HG03039 (cell line): ENCODE data around the gene FMN1.

Experiments used
- ATAC-seq: cut with Tn5 transposase; IDR thresholded peaks from one replicate; pipeline ENCODE4 v1.9.1; 2021; ENCODE audit warnings: mild to moderate bottlenecking, moderate library complexity; ENCODE audit not compliant: unreplicated experiment

The FMN1 gene

DNA sequence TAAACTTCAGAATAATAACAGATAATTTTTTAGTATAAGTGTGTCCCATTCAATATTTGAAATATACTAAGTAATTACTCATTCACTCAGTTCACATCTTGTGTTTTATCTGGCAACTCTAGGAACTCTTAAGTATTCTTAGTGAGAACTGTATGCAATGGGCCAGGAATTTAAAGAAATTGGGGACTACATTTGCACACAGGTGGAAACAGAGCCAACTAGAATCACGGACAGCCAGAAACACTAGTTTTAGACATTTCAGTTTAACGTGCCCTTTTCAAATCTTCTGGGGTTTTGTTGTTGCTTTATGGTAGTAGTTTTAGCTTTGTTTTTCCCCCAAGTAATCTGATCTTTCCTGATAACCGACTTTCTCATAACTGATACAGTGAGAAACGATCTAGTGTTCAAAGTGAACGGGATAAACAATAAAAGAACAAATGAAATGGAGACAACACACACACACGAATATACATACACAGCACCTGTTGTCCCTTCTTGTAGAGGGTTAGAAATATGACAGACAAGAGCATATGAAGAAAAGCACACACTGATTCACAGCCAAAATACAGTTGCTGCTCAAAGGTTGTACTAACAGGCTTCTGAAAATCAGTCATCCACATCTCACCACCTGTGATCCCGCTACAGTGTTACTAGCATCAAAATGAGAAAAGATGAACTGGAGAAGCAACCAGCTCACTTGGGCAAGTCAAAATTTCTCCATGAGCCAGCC is 167.0 kb downstream of the FMN1 start:
- no peak for ATAC-seq

DNA sequence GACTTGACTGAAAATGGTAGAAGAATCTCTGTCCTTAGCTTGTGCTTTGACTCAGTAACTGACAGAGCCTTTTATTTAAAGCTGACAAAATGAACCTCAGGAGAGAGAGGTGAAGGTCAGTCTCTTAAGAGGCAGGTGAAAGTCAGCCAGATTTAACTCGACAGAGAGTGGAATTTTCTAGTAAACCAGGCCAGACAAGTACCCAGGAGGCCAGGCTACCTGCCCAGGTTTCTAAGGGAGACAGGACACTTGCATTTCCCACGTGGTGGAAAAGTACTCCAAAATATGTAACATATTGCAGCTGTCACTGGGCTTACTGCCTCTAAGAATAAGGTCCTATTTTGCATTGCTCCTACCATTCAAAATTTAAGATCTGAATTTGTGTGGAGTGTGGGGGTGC is 167.9 kb downstream of the FMN1 start:
- no peak for ATAC-seq

DNA sequence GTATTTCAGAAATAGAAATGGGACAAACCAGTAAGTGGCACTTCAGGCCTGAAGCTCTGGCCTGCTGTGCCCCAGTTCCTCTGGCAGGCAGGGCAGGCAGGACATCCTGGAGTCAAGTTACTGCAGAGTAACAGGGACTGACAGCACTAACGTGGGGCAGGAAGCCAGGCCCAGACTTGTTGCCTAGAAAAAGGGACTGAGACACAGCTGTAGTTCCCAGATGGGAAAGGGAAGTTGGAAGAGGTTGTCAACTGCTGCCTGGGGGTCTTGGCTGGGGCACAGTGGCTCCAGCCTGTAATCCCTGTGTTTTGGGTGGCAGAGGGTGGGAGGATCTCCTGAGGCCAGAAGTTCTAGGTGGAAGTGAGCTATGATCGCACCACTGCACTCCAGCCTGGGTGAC is 171.9 kb downstream of the FMN1 start:
- no peak for ATAC-seq

DNA sequence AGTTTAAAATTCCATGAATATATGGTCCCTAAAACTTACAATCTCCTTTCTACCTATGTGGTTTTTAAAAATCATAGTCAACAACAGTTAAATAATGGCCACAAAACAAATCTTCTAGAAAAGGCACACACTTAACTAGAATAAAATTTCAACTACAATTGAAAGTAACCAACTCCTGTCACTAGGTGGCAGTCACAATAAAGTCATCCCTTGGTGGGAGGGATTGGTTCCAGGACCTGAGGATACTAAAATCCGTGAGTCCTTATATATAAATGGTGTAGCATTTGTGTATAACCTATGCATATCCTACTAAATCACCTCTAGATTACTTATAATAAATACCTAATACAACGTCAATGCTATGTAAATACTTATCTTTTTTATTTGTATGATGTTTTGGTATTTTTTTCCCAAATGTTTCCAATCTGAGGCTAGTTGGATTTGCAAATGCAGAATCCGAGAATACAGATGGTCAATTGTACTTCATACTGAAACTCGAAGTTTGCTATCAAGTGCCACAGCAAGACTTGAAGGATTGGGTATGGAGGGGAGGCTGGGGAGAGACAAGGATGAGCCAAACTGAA is 172.6 kb downstream of the FMN1 start:
- ATAC-seq, result no peak

DNA sequence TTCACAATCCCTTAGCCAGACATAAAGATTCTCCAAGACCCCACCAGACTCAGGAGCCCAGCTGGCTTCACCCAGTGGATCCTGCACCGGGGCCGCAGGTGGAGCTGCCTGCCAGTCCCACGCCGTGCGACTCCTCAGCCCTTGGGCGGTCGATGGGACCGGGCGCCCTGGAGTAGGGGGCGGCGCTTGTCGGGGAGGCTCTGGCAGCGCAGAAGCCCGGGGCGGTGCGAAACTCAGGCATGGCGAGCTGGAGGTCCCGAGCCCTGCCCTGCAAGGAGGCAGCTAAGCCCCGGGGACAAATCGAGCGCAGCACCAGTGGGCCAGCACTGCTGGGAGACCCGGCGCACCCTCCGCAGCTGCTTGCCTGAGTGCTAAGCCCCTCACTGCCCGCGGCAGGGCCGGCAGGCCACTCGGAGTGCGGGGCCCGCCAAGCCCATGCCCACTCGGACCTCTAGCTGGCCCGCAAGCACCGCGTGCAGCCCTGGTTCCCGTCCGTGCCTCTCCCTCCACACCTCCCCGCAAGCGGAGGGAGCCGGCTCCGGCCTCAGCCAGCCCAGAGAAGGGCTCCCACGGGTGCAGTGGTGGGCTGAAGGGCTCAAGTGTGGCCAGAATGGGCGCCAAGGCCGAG is 175.0 kb downstream of the FMN1 start:
- no peak for ATAC-seq

DNA sequence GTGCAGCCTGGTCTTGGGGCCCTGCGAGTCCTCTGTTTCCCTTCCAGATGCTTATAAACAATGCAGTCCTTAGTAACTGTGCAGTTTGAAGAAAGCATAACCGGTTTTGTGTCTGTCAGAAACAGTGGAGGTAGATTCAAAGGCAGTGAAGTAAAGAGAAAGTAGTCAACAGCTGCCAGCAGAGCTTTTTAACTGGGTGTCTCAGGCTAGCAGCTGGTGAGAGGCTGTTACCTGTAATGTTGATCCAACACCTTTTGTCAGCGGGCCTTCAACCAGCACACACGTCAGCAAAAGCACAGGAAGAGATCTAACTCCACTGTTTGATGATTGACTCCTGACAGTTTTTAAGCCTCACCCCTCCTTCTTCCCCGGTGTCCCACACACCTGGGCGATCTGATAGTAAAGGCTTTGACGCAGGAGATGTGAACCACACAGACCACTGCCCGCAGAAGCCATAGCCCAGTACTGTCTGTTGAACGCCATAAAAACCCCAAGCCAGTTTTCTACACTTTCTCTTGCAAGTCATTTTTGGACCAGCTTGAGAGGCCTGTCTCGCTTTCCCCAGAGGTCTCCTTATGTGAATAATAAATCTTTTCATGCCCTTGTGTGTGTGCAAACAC is 178.0 kb downstream of the FMN1 start:
- no peak for ATAC-seq

DNA sequence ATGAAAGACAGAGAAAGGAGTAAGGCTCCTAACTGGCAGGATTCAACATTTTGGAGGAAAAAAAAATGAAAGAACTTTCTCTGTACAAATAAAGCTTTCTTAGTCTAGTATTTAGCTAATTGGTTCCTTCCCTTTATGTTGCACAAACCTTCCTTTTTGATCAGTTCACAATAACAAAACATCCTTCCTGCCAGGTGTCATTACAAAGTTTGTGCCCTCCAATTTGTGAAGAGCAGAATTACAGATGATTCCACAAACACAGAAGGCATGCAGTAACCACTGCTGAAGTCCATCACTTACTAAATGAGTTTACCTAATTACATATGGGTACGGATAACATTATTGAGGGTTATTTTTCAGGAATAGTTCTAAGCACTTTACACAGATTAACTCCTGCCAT is 179.9 kb downstream of the FMN1 start:
- no peak for ATAC-seq

DNA sequence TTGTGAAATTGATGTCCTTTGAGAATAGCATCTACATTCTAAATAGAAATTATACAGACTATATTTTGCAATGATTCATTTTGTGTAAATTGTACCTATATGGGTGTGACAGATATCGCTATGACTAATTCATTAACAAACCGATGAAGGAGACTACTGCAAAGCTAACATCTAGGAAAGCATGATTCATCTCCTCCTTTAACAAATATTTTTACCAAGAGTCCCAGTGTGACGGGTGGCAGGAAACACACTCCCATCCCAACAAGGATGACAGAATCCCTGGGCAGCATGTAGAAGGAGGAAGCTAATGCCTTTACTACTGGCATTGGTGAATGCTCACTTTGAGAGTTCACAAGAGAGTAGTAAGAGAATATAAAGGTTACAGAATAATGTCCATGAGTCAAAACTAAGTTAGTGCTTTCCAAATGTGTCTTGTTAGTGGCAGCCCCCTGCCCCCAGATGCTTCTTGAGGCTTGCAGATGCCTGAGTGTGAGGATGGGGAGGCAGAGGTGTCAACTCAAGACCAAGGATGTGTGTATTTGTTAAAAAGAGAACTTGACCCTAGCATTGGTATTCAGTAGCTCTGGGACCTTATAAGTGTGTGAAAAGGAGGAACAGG is 180.6 kb downstream of the FMN1 start:
- no peak for ATAC-seq

DNA sequence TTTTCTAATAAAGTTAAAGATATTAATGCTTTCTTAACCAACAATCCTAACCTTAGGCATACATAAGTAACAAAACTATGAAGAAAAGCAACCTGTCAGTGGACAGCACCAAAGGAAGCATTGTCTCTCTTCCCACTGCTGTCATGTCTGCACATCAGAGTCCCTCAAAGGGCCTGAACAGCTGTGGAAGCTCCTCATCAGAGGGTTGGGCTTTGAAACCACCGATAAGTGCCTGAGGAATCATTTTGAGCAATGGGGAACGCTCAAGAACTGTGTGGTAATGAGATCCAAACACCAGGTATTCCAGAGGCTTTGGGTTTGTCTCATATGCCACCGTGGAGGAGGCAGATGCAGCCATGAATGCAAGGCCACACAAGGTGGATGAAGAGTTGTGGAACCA is 182.5 kb downstream of the FMN1 start:
- no peak for ATAC-seq

DNA sequence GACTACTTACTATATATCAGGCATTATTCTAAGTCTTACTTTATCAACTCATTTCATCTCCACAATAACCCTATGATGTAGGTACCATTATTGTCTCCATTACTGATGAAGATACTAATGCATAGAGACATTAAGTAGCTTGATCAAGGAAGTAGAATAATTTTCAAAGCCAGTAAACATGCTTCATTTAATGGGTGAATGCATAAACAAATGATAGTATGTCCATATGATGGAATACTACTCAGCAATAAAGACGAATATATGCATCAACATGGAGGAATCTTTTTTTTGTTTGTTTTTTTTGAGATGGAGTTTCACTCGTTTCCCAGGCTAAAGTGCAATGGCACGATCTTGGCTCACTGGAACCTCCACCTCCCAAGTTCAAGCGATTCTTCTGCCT is 184.9 kb downstream of the FMN1 start:
- ATAC-seq, result no peak

DNA sequence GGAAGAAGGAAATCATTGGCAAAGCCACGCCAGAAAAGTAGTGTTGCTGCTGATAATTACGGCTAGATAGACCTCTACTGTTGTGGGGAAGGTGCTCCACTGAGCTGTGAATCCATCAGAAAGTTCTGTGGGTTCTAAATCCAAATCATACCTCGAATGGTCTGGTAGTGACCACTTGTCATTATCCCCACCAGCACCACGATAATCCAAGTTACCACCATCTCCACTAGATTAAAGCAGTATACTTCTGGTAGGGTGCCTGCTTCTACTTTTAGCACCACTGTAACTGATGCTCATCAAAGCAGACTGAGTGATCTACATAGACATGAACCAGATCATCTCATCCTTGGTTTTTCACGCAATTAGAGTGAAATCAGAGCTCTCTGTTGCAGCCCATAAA is 185.5 kb downstream of the FMN1 start:
- no peak for ATAC-seq

DNA sequence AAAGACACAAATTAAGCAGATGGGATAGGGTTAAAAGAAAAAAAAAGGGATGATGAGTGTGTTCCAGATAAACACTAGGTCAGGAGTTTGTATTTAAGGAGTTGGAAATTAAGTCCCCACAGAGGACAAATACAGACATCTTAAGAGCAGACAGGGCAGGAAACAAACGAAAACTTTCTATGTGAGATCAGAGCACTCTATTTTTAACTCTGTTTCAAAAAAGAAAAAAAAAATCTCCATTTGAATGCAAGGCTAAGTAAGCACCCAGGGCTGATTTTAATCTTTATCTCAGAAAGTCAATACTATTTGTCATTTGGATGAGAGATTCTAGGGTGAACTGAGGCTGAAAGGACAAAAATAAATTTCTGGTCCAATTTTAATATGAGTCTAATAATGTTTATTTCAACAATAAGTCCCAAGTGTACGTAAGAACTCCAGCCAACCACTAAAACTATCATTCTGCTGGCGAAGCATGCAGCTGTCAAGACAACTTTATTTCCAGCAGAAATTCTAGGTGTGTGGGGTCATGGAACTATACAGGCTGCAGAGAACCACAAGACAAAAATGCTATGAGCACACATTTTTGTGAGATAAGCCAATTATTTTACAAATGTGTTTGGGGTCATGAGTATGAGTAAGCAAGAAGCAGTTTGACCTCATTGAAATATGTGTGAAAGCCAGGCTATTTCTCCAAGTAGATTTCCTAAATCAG is 186.1 kb downstream of the FMN1 start:
- ATAC-seq, result no peak

DNA sequence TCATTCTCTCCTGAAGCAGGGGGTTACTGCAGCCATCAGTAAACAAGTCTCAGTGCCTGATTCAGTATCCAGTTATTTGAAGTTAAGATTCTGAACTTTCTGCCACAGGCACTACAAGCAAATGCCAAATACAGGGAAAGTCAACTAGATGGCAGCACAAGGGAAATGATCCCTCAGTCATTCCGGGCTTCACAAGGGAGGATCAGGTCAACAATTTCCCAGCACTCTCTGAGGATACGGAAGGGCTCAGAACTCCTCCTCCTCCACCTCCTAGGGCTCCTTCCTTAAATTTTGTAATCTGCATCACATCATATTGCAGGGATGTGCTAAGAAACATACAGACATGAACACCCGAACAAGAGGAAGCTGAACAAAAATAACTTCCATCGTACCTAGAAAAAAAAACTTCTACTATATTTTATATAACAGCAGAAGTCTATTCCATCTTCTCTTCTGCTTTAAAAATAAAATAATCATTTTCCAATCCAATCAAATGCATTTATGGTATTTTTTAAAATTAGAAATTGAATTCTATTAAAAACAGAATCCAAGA is 187.1 kb downstream of the FMN1 start:
- ATAC-seq, result no peak

DNA sequence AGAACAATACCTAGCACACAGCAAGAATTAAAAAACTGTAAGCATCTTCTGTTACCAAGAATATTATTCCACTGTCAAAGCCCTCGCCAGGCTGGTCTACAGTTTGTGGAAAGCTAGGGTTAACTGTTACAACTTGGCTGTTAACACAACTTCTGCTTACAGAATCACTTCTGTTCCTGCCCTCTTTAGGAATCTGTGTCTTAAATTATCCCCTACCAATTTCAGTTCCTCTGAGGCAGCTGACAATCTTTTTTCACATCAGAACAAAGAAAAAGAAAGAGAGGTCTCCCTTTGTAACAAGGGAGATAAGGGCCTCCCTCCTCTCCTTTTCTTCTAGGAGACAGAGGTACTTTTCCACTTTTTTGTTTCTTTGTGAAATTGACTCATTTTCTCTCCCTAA is 188.9 kb downstream of the FMN1 start:
- no peak for ATAC-seq

DNA sequence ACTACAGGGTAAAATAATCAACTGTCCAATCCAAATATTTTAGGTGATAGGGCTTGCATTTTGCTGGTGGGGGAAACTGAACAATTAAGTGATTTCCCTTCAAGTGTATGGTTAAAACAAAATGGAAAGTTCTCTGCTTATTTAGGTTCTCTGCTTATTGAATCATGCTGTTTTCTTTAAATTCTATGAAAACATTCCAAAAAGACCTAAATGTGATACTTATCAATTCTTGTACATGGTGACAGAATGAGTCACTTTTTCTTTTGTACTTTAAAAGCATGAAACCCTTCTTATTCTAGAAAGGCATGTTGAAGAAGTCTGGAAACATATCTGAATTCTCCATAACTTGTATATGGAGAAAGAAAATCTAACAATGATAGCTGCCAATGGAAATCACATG is 192.6 kb downstream of the FMN1 start:
- no peak for ATAC-seq

DNA sequence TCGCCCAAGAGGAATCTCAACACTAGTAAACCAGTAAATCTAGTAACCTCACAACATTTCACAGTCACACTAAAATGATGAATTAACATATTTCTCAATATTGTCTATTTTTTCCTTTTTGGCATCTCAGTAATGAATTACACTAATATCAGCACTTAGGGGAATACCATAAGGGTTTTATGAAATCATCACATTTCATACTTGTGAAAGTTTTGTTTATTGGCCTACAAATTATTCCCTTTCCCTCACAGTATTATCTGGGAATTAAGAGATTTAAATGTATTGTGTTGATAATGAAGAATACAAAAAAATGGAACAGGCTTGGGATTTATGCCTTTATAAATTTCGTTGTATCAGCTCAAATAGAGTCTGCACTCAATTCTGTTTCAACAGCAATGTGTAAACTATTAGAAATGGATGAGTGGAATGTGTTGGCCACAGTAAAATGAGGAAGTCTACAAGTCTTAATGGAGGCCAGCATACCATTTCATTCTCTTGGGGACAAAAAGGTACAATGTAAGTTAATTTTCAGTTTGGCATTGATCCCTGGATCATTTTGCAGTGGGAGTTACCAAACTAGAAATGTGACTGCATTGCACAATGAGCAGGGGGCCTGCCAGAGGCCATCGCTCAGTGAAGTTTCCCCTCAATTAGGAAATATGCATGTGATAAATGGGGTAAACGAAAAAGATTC is 195.4 kb downstream of the FMN1 start:
- ATAC-seq, result no peak

DNA sequence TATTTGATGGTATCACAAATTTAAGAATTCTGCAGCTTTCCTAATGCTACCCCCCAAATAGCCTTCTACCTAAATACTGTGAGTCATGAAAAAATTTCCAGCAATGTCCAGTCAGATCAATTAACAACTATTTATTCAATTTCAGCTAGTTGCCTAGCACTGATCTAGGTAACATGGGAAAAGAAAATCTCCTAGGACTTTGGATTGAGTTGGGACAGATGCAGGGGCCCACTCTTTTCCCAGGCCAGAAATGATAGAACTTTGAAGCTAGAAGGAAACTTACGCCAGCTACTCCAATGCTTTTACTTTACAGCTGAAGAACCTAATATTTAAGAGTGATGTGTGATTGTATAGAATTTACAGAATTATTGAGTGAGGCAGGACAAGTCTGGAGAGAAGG is 196.3 kb downstream of the FMN1 start:
- no peak for ATAC-seq

DNA sequence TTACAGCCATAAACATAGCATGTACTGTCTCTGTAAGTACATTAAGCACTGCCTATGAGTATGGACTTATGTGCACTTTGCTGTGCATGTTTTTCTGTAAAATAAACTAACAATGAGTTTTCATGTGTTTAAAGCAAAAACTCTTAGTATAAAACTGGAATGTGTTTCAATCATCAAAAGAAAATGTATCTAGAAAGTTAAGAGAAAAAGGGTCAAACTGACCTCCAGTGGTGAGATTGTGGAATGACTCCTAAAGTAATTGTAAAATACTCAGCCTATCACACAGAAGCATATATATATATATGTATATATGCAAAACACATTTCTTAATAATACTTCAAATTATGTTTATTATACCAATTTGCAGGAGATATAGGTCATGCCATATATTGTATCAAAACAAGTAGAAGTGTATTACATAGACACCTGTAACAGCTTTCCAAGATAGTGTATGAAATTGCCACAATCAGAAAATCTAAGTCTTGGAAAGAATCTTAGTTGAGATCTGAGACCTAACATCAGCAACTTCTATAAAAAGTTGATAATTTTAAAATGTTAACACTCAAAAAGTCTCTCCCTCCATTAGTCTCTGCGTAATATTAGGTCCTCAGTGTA is 199.6 kb downstream of the FMN1 start:
- ATAC-seq, result no peak

DNA sequence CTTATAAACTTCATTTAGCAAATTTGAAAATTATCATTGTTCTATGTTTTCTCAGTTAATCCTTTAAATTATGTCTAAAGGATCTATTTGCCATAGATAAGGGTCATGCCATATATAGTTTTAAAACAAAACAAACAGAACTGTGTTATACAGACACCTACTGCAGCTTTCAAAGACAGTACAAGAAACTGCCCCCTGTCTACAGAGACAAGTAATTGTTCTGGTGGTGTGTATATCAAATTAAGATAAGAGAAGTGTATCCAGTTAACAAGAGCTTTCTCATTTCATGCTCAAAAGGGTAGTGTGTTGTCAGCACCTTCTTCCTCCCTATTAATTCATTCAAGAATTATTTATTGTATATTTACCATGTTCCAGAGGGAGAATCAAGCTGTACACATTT is 201.2 kb downstream of the FMN1 start:
- no peak for ATAC-seq

DNA sequence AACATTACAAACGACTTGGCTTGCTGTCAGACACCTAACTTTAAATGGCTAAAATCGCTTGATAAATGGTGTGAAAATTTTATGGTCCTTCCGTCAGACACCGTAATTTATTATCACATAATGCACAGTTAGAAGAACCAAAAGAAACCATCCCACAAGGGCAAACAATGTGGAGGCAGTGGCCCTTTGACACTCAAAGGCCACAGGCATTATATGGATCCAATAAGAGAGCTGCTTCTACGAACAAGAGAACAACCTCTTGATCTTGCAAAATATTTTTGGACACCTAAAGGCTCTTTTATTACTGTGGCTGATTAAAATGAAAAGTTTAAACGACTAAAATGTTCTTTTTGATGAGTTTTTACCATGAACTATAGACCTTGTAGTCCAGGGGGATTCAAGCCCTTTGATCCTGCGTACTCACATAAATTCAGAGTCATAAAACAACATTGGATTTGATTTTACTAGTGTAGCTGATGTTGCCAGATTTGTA is 202.8 kb downstream of the FMN1 start:
- no peak for ATAC-seq
